B cell (primary cell): ENCODE measurements around the gene S100A10. TPM values are rescaled to one million over a fixed set of nuclear protein-coding genes. Genes with fewer than 3 reads are reported as not detected.

ENCODE experiments used
- ATAC-seq: fragments of 200-7000 bp; cut with Tn5 transposase; one replicate; pipeline ENCODE4 v1.10.0; 2021; ENCODE audit warnings: low read depth, mild to moderate bottlenecking, moderate number of reproducible peaks, moderate library complexity
- CTCF ChIA-PET: fragments of 350-600 bp; sonication (Branson Sonifier 250); formaldehyde crosslinking; loops from one replicate; lab custom pipeline; 2021; ENCODE audit warnings: antibody characterized with exemption, inconsistent platforms; lab: Charles Lee
- POLR2A ChIA-PET: fragments of 350-600 bp; sonication (Branson Sonifier 250); formaldehyde crosslinking; loops from one replicate; lab custom pipeline; 2021; ENCODE audit warnings: antibody characterized with exemption; lab: Charles Lee
- DNase-seq: peaks from one replicate; pipeline ENCODE4 v3.0.0; 2013
- H2AFZ ChIP-seq: 2 replicates; pipeline ENCODE4 v1.6.1; 2012; ENCODE audit warnings: mild to moderate bottlenecking, low read depth, low read length; ENCODE audit not compliant: insufficient read depth, poor library complexity, severe bottlenecking
- H3K27ac ChIP-seq, 2 donors: 1 replicate in 1 of 2; 2 replicates in 1 of 2; pipeline ENCODE4 v1.5.1; 2012 to 2013; ENCODE audit warnings: low read length in 2 of 2, mild to moderate bottlenecking in 2 of 2, moderate library complexity in 1 of 2
- H3K27me3 ChIP-seq, 4 experiments: fragments of 200-600 bp in 1 of 4; sonication (generic) in 1 of 4; replicated peaks in 1 of 4; 1 replicate in 2 of 4; 2 replicates in 2 of 4; pipeline versions ENCODE4 v1.6.1 to v1.7.0; 2013 to 2016; ENCODE audit warnings: low read length in 3 of 4, mild to moderate bottlenecking in 2 of 4, mixed read lengths in 1 of 4, moderate library complexity in 1 of 4; ENCODE audit not compliant: insufficient read depth in 4 of 4, control insufficient read depth in 3 of 4; ENCODE audit errors: control extremely low read depth in 1 of 4
- H3K36me3 ChIP-seq, 2 experiments: replicated peaks in 1 of 2; 1 replicate in 1 of 2; 2 replicates in 1 of 2; pipeline versions ENCODE4 v1.6.1 to v1.7.1; 2013; ENCODE audit warnings: low read length in 1 of 2; ENCODE audit not compliant: insufficient read depth in 2 of 2, control insufficient read depth in 1 of 2; ENCODE audit errors: control extremely low read depth in 1 of 2, extremely low read depth in 1 of 2
- H3K4me1 ChIP-seq, 2 donors: fragments of 200-600 bp in 1 of 2; sonication (generic) in 1 of 2; 1 replicate in 1 of 2; 2 replicates in 1 of 2; pipeline versions ENCODE4 v1.5.1 to v1.6.1; 2013 to 2017; ENCODE audit warnings: low read length in 2 of 2; ENCODE audit not compliant: control insufficient read depth in 2 of 2, insufficient read depth in 2 of 2
- H3K4me2 ChIP-seq: replicated peaks from 2 replicates; pipeline ENCODE3; 2012; ENCODE audit warnings: mild to moderate bottlenecking, low read depth, low read length; ENCODE audit not compliant: poor library complexity, severe bottlenecking
- H3K4me3 ChIP-seq, 5 experiments: fragments of 200-600 bp in 1 of 5; sonication (generic) in 1 of 5; 1 replicate in 3 of 5; 2 replicates in 2 of 5; pipeline versions ENCODE4 v1.5.1 to v1.7.0; 2011 to 2016; ENCODE audit warnings: low read length in 4 of 5, mild to moderate bottlenecking in 4 of 5, low read depth in 2 of 5, control low read depth in 1 of 5, moderate library complexity in 1 of 5; ENCODE audit not compliant: insufficient read depth in 1 of 5; ENCODE audit errors: control extremely low read depth in 1 of 5, extremely low read depth in 1 of 5
- H3K79me2 ChIP-seq: fragments of 200-600 bp; sonication (generic); one replicate; pipeline ENCODE4 v1.6.0; 2016; ENCODE audit warnings: low read length; ENCODE audit not compliant: control insufficient read depth, insufficient read depth
- H3K9ac ChIP-seq: fragments of 200-600 bp; sonication (generic); 2 replicates; pipeline ENCODE4 v1.6.1; 2017; ENCODE audit warnings: mild to moderate bottlenecking, low read length, moderate library complexity
- H3K9me3 ChIP-seq, 3 donors: one replicate each; pipeline versions ENCODE4 v1.6.1 to v1.7.1; 2013; ENCODE audit warnings: low read length in 2 of 3; ENCODE audit not compliant: control insufficient read depth in 2 of 3, insufficient read depth in 1 of 3; ENCODE audit errors: control extremely low read depth in 1 of 3
- H4K20me1 ChIP-seq: 2 replicates; pipeline ENCODE4 v1.6.0; 2012; ENCODE audit warnings: mild to moderate bottlenecking, low read length; ENCODE audit not compliant: insufficient read depth, control insufficient read depth, poor library complexity, severe bottlenecking
- H3K27ac Mint-ChIP-seq: one replicate; pipeline ENCODE4 v1.8.0; 2021; ENCODE audit warnings: mixed read lengths
- H3K27me3 Mint-ChIP-seq: one replicate; pipeline ENCODE4 v1.8.0; 2021; ENCODE audit warnings: mixed read lengths
- H3K4me1 Mint-ChIP-seq: one replicate; pipeline ENCODE4 v1.8.0; 2021; ENCODE audit warnings: mixed read lengths
- H3K4me3 Mint-ChIP-seq: one replicate; pipeline ENCODE4 v1.8.0; 2021; ENCODE audit warnings: mixed read lengths
- H3K9me3 Mint-ChIP-seq: one replicate; pipeline ENCODE4 v1.8.0; 2022; ENCODE audit warnings: mixed read lengths; ENCODE audit not compliant: insufficient read depth
- CTCF ChIP-seq: fragments of 200-600 bp; IDR thresholded peaks from one replicate; pipeline ENCODE4 v1.8.0; 2022; ENCODE audit warnings: antibody characterized with exemption, mild to moderate bottlenecking
- EZH2 ChIP-seq: IDR thresholded peaks from 2 replicates; pipeline ENCODE4 v1.6.1; 2012; ENCODE audit warnings: borderline replicate concordance, low read depth, mild to moderate bottlenecking, moderate library complexity, low read length; ENCODE audit not compliant: insufficient read depth, poor library complexity, severe bottlenecking
- WGBS: methylation state at CpG from one replicate; pipeline ENCODE4 v1.1.5; 2013; ENCODE audit warnings: missing lambda C conversion rate; ENCODE audit not compliant: insufficient coverage; 5-methylcytosine and 5-hydroxymethylcytosine counted together
- intact Hi-C: fragments of 100-400 bp; cut with micrococcal nuclease; formaldehyde crosslinking; loops from one replicate; pipeline ENCODE4 v1.10.0; 2022
- polyA plus RNA-seq: library from polyadenylated mRNA; depleted of rRNA; stranded (reverse); fragments of >200 nt; gene quantifications from 2 replicates; pipeline ENCODE4 v1.2.3, GENCODE V29; 2012
- total RNA-seq, 2 donors: library from RNA; stranded (reverse); fragments of 120-200 nt in 1 of 2; gene quantifications; 1 replicate in 1 of 2; 2 replicates in 1 of 2; pipeline versions ENCODE4 v1.2.3 to v1.2.4, GENCODE V29; 2013 to 2022

The S100A10 gene
- total and polyA plus RNA-seq, 2 donors (not counting 1 experiment from before 2014, with no cell fraction given): 38.0 to 47.1 TPM

GRCh38 chr1:152014943-152015342 lies 21.3 kb upstream of the S100A10 start:
- H3K79me2 ChIP-seq: no peaks in the 10 kb centered on the region
- H3K4me3 ChIP-seq: no peak overlapping the region
- Mint-ChIP-seq H3K4me1 (no peaks in the 10 kb centered on the region), H3K27me3 (peaks cover 47% of the 10 kb centered on the region), H3K9me3 (no peaks in the 10 kb centered on the region), H3K27ac (no peak overlapping the region), H3K4me3 (no peak overlapping the region)
- ChIA-PET POLR2A (no interaction called here), CTCF (interaction anchor here (1.0 to 9.2 kb wide), 6 partner anchors 10 to 85 kb away, joined by 3 to 54 read pairs (median 3); no protein-coding TSS in a partner anchor)
- WGBS: 100% methylated on average over 1 of the region's 1 CpG
- H4K20me1 ChIP-seq: no peaks in the 10 kb centered on the region
- no peak overlapping the region for H3K27ac ChIP-seq
- H3K4me1 ChIP-seq: no peaks in the 10 kb centered on the region
- intact Hi-C loops: no loop called here
- no peaks in the 10 kb centered on the region for H3K9me3 ChIP-seq
- ATAC-seq: no peak
- no peak overlapping the region for H3K9ac ChIP-seq
- H3K4me2 ChIP-seq: no peak overlapping the region
- H3K36me3 ChIP-seq: no peaks in the 10 kb centered on the region
- TF ChIP-seq EZH2 (no peak), CTCF (no peak)
- H3K27me3 ChIP-seq: peaks cover 0 to 30% (median 4%) of the 10 kb centered on the region in 4 experiments
- no peak for DNase-seq
- no peak overlapping the region for H2AFZ ChIP-seq

- Histone ChIP-seq H3K36me3 (no peaks in the 10 kb centered on the region), H3K9ac (no peak overlapping the region), H3K27ac (no peak overlapping the region), H3K79me2 (no peaks in the 10 kb centered on the region), H3K4me2 (no peak overlapping the region), H3K4me1 (no peaks in the 10 kb centered on the region), H3K4me3 (no peak overlapping the region), H2AFZ (no peak overlapping the region), H4K20me1 (no peaks in the 10 kb centered on the region), H3K27me3 (peaks cover 0 to 27% (median 4%) of the 10 kb centered on the region in 4 experiments), H3K9me3 (no peaks in the 10 kb centered on the region)
- POLR2A ChIA-PET: no interaction called here
- intact Hi-C loops: no loop called here
- TF ChIP-seq CTCF (peak; percentile 38), EZH2 (no peak)
- 5% methylated on average over 3 of the region's 3 CpGs for WGBS
- H3K27me3 Mint-ChIP-seq: peaks cover 51% of the 10 kb centered on the region
- H3K27ac Mint-ChIP-seq: no peak overlapping the region
- no peaks in the 10 kb centered on the region for H3K9me3 Mint-ChIP-seq
- DNase-seq (peak; percentile 50), ATAC-seq (no peak)
- H3K4me3 Mint-ChIP-seq: no peak overlapping the region
- no peaks in the 10 kb centered on the region for H3K4me1 Mint-ChIP-seq
- CTCF ChIA-PET: interaction anchor here (0.9 to 9.2 kb wide), 8 partner anchors 14 to 84 kb away, joined by 3 to 54 read pairs (median 4); no protein-coding TSS in a partner anchor
Measured at GRCh38 chr1:152013664-152014237, 20.1 kb upstream of the S100A10 start.
